HG03460 (cell line): ENCODE results near the gene CD63.

Experiments
- ATAC-seq: cut with Tn5 transposase; IDR thresholded peaks from one replicate; pipeline ENCODE4 v1.9.1; 2021; ENCODE audit not compliant: unreplicated experiment

CD63 gene

GRCh38 chr12:55707219-55707671 lies 21.6 kb downstream of the CD63 start:
- no peak for ATAC-seq

- ATAC-seq = no peak
These were observed 22.1 kb downstream of the CD63 start for GRCh38 chr12:55706568-55707218.

GRCh38 chr12:55705782-55706402 lies 22.9 kb downstream of the CD63 start:
- ATAC-seq = no peak

- no peak for ATAC-seq
These were observed 23.7 kb downstream of the CD63 start for GRCh38 chr12:55704824-55705718.

GRCh38 chr12:55703901-55704761 lies 24.7 kb downstream of the CD63 start:
- ATAC-seq = no peak

GRCh38 chr12:55703288-55703687 lies 25.5 kb downstream of the CD63 start:
- ATAC-seq = no peak

GRCh38 chr12:55702861-55703260 lies 25.9 kb downstream of the CD63 start:
- no peak for ATAC-seq

- ATAC-seq = no peak
These were observed 28.4 kb downstream of the CD63 start for GRCh38 chr12:55700255-55701018.

GRCh38 chr12:55699471-55700055 lies 29.2 kb downstream of the CD63 start:
- no peak for ATAC-seq

GRCh38 chr12:55698965-55699364 lies 29.8 kb downstream of the CD63 start:
- no peak for ATAC-seq

GRCh38 chr12:55698241-55698955 lies 30.4 kb downstream of the CD63 start:
- ATAC-seq = no peak

- no peak for ATAC-seq
These were observed 31.1 kb downstream of the CD63 start for GRCh38 chr12:55697686-55698085.

GRCh38 chr12:55696796-55697462 lies 31.9 kb downstream of the CD63 start:
- ATAC-seq = no peak

GRCh38 chr12:55696141-55696540 lies 32.7 kb downstream of the CD63 start:
- no peak for ATAC-seq

- ATAC-seq = no peak
These were observed 33.5 kb downstream of the CD63 start for GRCh38 chr12:55695349-55695748.

- no peak for ATAC-seq
These were observed 34.2 kb downstream of the CD63 start for GRCh38 chr12:55694651-55695050.

GRCh38 chr12:55694188-55694515 lies 34.7 kb downstream of the CD63 start:
- ATAC-seq = no peak

- no peak for ATAC-seq
These were observed 35.3 kb downstream of the CD63 start for GRCh38 chr12:55693323-55694187.
